ENCODE results near the gene TSSK3. TPM values are rescaled to one million over a fixed set of nuclear protein-coding genes. Genes with fewer than 3 reads are reported as not detected.

The TSSK3 gene
- total and polyA plus RNA-seq, 4 donors, result 0.14 to 0.50 TPM; not detected in 2

DNA sequence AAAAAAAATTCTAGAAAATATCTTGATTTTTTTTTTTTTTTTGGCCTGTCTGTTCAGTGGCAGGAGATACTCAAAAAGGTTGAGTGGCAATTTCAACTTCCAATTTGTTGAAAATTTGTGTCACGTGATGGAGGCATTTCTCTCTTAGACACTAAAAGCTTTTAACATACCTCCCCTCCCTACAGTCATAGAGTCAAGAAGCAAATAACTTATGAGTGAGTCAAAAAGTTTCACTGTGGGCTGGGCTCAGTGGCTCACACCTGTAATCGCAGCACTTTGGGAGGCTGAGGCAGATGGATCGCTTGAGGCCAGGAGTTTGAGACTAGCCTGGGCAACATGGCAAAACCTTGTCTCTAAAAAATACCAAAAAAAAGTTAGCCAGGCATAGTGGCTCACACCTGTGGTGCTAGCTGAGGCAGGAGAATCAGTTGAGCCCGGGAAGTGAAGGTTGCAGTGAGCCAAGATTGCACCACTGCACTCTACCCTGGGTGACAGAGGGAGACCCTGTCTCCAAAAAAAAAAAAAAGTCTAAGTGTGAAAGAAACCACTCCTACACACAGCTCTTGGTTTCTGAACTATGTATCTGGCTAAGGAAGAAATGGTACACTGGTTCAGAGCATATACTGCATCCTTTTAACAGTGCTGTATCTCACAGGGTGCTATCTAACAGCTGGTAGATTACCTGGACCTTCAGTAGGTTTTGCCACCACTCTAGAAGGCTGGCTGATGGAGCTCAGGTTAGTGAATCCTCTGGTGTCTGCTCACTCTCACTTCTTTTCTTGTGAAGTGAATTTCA lies 43.5 kb downstream of the TSSK3 start:
- no peak for DNase-seq (ENCODE audit: low spot score)
- Histone ChIP-seq H3K9ac (ENCODE audit: low read depth in 1 of 2, low read length in 2 of 2) (no peak overlapping the region), H3K27ac (ENCODE audit: low read depth in 1 of 2, low read length in 2 of 2) (peak overlapping the region; percentile 10 to 38), H3K4me1 (ENCODE audit: control insufficient read depth in 4 of 4, insufficient read depth in 4 of 4, low read length in 3 of 4) (peaks cover 0 to 6% (median 2%) of the 10 kb centered on the region in 4 donors), H3K36me3 (ENCODE audit: control insufficient read depth in 4 of 4, insufficient read depth in 3 of 4, low read depth in 1 of 4, low read length in 3 of 4) (no peaks in the 10 kb centered on the region), H3K27me3 (ENCODE audit: control insufficient read depth in 4 of 4, insufficient read depth in 4 of 4, low read length in 3 of 4) (no peaks in the 10 kb centered on the region), H3K4me3 (ENCODE audit: low read depth in 1 of 3, low read length in 3 of 3) (no peak overlapping the region), H3K9me3 (ENCODE audit: control insufficient read depth in 4 of 4, low read length in 3 of 4) (no peaks in the 10 kb centered on the region)
- 92% methylated on average over 4 of the region's 4 CpGs for WGBS
- TF ChIP-seq RXRA (IDR thresholded peaks at IDR 0.05), result no peak

GRCh38 chr1:32406629-32407111 lies 44.3 kb downstream of the TSSK3 start:
- TF ChIP-seq REST (IDR thresholded peaks at IDR 0.05) (no peak), FOXA2 (IDR thresholded peaks at IDR 0.05) (peak; percentile 69), JUND (IDR thresholded peaks at IDR 0.05) (peak; percentile 96 to 97), NR2F2 (IDR thresholded peaks at IDR 0.05) (no peak), RAD21 (IDR thresholded peaks at IDR 0.05) (peak in 1 of 2 donors; percentile 29), HNF4G (IDR thresholded peaks at IDR 0.05) (peak; percentile 52), YY1 (IDR thresholded peaks at IDR 0.05) (peak; percentile 80), ATF3 (IDR thresholded peaks at IDR 0.05) (peak; percentile 96), EGR1 (IDR thresholded peaks at IDR 0.05; ENCODE audit: low read depth in 2 of 2) (peak; percentile 59 to 91), RXRA (IDR thresholded peaks at IDR 0.05) (peak; percentile 94 to 95), HNF4A (conservative IDR thresholded peaks at IDR 0.05) (peak; percentile 88 to 89), GABPA (IDR thresholded peaks at IDR 0.05 in 1 of 2, conservative IDR thresholded peaks at IDR 0.05 in 1 of 2) (peak in 1 of 2 donors; percentile 52), SP1 (IDR thresholded peaks at IDR 0.05) (peak; percentile 95), FOXA1 (IDR thresholded peaks at IDR 0.05) (peak; percentile 74), TAF1 (conservative IDR thresholded peaks at IDR 0.05) (no peak), CTCF (IDR thresholded peaks at IDR 0.05; ENCODE audit: low read depth, low read length, missing input control) (no peak)
- TF ChIP-seq, protein P1, sequence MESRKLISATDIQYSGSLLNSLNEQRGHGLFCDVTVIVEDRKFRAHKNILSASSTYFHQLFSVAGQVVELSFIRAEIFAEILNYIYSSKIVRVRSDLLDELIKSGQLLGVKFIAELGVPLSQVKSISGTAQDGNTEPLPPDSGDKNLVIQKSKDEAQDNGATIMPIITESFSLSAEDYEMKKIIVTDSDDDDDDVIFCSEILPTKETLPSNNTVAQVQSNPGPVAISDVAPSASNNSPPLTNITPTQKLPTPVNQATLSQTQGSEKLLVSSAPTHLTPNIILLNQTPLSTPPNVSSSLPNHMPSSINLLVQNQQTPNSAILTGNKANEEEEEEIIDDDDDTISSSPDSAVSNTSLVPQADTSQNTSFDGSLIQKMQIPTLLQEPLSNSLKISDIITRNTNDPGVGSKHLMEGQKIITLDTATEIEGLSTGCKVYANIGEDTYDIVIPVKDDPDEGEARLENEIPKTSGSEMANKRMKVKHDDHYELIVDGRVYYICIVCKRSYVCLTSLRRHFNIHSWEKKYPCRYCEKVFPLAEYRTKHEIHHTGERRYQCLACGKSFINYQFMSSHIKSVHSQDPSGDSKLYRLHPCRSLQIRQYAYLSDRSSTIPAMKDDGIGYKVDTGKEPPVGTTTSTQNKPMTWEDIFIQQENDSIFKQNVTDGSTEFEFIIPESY (IDR thresholded peaks at IDR 0.05), result peak; percentile 71
- TF ChIP-seq, protein P2, sequence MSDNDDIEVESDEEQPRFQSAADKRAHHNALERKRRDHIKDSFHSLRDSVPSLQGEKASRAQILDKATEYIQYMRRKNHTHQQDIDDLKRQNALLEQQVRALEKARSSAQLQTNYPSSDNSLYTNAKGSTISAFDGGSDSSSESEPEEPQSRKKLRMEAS (IDR thresholded peaks at IDR 0.05), result peak; percentile 55
- H3K4me3 ChIP-seq (ENCODE audit: low read depth in 1 of 3, low read length in 3 of 3), result no peak overlapping the region
- 48% methylated on average over 4 of the region's 4 CpGs for WGBS
- H3K27me3 ChIP-seq (ENCODE audit: control insufficient read depth in 4 of 4, insufficient read depth in 4 of 4, low read length in 3 of 4), result no peaks in the 10 kb centered on the region
- no peak for DNase-seq (ENCODE audit: low spot score)
- H3K27ac ChIP-seq (ENCODE audit: low read depth in 1 of 2, low read length in 2 of 2), result peak overlapping the region; percentile 35 to 38
- no peaks in the 10 kb centered on the region for H3K36me3 ChIP-seq (ENCODE audit: control insufficient read depth in 4 of 4, insufficient read depth in 3 of 4, low read depth in 1 of 4, low read length in 3 of 4)
- H3K9me3 ChIP-seq (ENCODE audit: control insufficient read depth in 4 of 4, low read length in 3 of 4), result no peaks in the 10 kb centered on the region
- H3K4me1 ChIP-seq (ENCODE audit: control insufficient read depth in 4 of 4, insufficient read depth in 4 of 4, low read length in 3 of 4), result peaks cover 0 to 6% (median 1%) of the 10 kb centered on the region in 4 donors
- H3K9ac ChIP-seq (ENCODE audit: low read depth in 1 of 2, low read length in 2 of 2), result no peak overlapping the region
